Measurements from ENCODE around the gene ACAD10. TPM values are rescaled to one million over a fixed set of nuclear protein-coding genes. Genes with fewer than 3 reads are reported as not detected.
A peak's percentile ranks its signal among the peaks of the same experiment; 100 is the strongest.

ACAD10 gene
- total RNA-seq, 1 experiment from 2014 or later, result 29.1 TPM

DNA sequence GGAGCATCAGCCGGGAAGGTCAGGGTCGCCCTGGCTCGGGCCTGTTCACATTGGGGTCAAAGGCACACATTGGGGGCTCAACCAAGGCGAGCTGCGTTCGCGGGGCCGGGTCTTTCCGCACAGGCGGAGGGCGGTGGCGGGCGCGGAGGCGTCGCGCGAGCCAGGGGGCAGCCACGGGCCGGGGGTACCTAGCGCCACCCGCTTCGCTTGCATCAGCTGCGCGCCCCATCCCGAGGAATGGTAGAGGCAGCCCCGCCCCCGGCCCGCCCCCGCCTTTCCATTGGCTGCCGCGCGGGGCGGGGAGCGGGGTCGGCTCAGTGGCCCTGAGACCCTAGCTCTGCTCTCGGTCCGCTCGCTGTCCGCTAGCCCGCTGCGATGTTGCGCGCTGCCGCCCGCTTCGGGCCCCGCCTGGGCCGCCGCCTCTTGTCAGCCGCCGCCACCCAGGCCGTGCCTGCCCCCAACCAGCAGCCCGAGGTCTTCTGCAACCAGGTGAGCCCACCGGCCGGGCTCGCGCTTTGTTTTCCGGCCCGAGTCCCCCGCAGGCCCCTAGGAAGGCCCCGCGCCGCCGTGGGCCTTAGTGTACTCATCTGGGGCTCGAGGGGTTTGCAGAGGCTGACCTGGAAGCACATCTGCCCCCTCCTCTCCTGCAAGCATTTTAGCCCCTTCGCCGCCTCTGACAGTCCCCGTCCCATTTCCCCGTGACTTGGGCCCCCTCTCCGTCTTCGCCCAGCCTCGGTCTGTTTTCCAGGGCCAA lies 80.9 kb downstream of the ACAD10 start, which contains the start of gene ALDH2 (continued):
- TF ChIP-seq, protein P1, sequence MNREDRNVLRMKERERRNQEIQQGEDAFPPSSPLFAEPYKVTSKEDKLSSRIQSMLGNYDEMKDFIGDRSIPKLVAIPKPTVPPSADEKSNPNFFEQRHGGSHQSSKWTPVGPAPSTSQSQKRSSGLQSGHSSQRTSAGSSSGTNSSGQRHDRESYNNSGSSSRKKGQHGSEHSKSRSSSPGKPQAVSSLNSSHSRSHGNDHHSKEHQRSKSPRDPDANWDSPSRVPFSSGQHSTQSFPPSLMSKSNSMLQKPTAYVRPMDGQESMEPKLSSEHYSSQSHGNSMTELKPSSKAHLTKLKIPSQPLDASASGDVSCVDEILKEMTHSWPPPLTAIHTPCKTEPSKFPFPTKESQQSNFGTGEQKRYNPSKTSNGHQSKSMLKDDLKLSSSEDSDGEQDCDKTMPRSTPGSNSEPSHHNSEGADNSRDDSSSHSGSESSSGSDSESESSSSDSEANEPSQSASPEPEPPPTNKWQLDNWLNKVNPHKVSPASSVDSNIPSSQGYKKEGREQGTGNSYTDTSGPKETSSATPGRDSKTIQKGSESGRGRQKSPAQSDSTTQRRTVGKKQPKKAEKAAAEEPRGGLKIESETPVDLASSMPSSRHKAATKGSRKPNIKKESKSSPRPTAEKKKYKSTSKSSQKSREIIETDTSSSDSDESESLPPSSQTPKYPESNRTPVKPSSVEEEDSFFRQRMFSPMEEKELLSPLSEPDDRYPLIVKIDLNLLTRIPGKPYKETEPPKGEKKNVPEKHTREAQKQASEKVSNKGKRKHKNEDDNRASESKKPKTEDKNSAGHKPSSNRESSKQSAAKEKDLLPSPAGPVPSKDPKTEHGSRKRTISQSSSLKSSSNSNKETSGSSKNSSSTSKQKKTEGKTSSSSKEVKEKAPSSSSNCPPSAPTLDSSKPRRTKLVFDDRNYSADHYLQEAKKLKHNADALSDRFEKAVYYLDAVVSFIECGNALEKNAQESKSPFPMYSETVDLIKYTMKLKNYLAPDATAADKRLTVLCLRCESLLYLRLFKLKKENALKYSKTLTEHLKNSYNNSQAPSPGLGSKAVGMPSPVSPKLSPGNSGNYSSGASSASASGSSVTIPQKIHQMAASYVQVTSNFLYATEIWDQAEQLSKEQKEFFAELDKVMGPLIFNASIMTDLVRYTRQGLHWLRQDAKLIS (CRISPR knock-in tag; IDR thresholded peaks at IDR 0.05; ENCODE audit: borderline replicate concordance), result peak; percentile 49; the same call in 1 of the 2 replicates
- 0 out of 2 replicates have a peak, but pooled peaks have one; percentile 39 for TF ChIP-seq TP53 (CRISPR knock-in tag; IDR thresholded peaks at IDR 0.05)
- TF ChIP-seq FOXK1 (CRISPR knock-in tag; IDR thresholded peaks at IDR 0.05), result peak; percentile 35
- peak; percentile 61; the same call in 1 of the 2 replicates for TF ChIP-seq TEAD1 (CRISPR knock-in tag; IDR thresholded peaks at IDR 0.05)
- TF ChIP-seq ZNF423 (CRISPR knock-in tag; IDR thresholded peaks at IDR 0.05), result peak; percentile 86
- TF ChIP-seq, protein P2, sequence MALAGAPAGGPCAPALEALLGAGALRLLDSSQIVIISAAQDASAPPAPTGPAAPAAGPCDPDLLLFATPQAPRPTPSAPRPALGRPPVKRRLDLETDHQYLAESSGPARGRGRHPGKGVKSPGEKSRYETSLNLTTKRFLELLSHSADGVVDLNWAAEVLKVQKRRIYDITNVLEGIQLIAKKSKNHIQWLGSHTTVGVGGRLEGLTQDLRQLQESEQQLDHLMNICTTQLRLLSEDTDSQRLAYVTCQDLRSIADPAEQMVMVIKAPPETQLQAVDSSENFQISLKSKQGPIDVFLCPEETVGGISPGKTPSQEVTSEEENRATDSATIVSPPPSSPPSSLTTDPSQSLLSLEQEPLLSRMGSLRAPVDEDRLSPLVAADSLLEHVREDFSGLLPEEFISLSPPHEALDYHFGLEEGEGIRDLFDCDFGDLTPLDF (CRISPR knock-in tag; IDR thresholded peaks at IDR 0.05), result peak; percentile 82; the same call in 1 of the 2 replicates
- 0 out of 2 replicates have a peak, but pooled peaks have one; percentile 44 for TF ChIP-seq NR3C1 (CRISPR knock-in tag; conservative IDR thresholded peaks at IDR 0.05; ENCODE audit: low read depth)
- peak; percentile 58; the same call in 1 of the 2 replicates for TF ChIP-seq MYBL2 (CRISPR knock-in tag; IDR thresholded peaks at IDR 0.05)
- peak; percentile 99 for TF ChIP-seq GABPB1 (CRISPR knock-in tag; IDR thresholded peaks at IDR 0.05)
- TF ChIP-seq FOXP1 (CRISPR knock-in tag; IDR thresholded peaks at IDR 0.05; ENCODE audit: borderline replicate concordance), result no peak
- TF ChIP-seq, protein P3, sequence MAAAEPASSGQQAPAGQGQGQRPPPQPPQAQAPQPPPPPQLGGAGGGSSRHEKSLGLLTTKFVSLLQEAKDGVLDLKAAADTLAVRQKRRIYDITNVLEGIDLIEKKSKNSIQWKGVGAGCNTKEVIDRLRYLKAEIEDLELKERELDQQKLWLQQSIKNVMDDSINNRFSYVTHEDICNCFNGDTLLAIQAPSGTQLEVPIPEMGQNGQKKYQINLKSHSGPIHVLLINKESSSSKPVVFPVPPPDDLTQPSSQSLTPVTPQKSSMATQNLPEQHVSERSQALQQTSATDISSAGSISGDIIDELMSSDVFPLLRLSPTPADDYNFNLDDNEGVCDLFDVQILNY (CRISPR knock-in tag; IDR thresholded peaks at IDR 0.05), result peak; percentile 79
- TF ChIP-seq, protein P4, sequence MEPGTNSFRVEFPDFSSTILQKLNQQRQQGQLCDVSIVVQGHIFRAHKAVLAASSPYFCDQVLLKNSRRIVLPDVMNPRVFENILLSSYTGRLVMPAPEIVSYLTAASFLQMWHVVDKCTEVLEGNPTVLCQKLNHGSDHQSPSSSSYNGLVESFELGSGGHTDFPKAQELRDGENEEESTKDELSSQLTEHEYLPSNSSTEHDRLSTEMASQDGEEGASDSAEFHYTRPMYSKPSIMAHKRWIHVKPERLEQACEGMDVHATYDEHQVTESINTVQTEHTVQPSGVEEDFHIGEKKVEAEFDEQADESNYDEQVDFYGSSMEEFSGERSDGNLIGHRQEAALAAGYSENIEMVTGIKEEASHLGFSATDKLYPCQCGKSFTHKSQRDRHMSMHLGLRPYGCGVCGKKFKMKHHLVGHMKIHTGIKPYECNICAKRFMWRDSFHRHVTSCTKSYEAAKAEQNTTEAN (CRISPR knock-in tag; IDR thresholded peaks at IDR 0.05), result peak; percentile 64
- TF ChIP-seq, protein P5, sequence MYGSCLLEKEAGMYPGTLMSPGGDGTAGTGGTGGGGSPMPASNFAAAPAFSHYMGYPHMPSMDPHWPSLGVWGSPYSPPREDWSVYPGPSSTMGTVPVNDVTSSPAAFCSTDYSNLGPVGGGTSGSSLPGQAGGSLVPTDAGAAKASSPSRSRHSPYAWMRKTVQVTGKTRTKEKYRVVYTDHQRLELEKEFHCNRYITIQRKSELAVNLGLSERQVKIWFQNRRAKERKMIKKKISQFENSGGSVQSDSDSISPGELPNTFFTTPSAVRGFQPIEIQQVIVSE (CRISPR knock-in tag; IDR thresholded peaks at IDR 0.05; ENCODE audit: borderline replicate concordance), result no peak
- TF ChIP-seq ZNF138 (CRISPR knock-in tag; conservative IDR thresholded peaks at IDR 0.05), result no peak
- TF ChIP-seq, protein P6, sequence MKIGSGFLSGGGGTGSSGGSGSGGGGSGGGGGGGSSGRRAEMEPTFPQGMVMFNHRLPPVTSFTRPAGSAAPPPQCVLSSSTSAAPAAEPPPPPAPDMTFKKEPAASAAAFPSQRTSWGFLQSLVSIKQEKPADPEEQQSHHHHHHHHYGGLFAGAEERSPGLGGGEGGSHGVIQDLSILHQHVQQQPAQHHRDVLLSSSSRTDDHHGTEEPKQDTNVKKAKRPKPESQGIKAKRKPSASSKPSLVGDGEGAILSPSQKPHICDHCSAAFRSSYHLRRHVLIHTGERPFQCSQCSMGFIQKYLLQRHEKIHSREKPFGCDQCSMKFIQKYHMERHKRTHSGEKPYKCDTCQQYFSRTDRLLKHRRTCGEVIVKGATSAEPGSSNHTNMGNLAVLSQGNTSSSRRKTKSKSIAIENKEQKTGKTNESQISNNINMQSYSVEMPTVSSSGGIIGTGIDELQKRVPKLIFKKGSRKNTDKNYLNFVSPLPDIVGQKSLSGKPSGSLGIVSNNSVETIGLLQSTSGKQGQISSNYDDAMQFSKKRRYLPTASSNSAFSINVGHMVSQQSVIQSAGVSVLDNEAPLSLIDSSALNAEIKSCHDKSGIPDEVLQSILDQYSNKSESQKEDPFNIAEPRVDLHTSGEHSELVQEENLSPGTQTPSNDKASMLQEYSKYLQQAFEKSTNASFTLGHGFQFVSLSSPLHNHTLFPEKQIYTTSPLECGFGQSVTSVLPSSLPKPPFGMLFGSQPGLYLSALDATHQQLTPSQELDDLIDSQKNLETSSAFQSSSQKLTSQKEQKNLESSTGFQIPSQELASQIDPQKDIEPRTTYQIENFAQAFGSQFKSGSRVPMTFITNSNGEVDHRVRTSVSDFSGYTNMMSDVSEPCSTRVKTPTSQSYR (CRISPR knock-in tag; IDR thresholded peaks at IDR 0.05), result peak; percentile 56; the same call in 1 of the 2 replicates
- TF ChIP-seq, protein P7, sequence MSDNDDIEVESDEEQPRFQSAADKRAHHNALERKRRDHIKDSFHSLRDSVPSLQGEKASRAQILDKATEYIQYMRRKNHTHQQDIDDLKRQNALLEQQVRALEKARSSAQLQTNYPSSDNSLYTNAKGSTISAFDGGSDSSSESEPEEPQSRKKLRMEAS (CRISPR knock-in tag; IDR thresholded peaks at IDR 0.05), result peak; percentile 90
- no peak for TF ChIP-seq ZNF121 (CRISPR knock-in tag; IDR thresholded peaks at IDR 0.05)
- TF ChIP-seq MXD4 (CRISPR knock-in tag; IDR thresholded peaks at IDR 0.05; ENCODE audit: borderline replicate concordance), result no peak
- TF ChIP-seq TCF7 (CRISPR knock-in tag; IDR thresholded peaks at IDR 0.05; ENCODE audit: low read depth), result no peak
- TF ChIP-seq, protein P8, sequence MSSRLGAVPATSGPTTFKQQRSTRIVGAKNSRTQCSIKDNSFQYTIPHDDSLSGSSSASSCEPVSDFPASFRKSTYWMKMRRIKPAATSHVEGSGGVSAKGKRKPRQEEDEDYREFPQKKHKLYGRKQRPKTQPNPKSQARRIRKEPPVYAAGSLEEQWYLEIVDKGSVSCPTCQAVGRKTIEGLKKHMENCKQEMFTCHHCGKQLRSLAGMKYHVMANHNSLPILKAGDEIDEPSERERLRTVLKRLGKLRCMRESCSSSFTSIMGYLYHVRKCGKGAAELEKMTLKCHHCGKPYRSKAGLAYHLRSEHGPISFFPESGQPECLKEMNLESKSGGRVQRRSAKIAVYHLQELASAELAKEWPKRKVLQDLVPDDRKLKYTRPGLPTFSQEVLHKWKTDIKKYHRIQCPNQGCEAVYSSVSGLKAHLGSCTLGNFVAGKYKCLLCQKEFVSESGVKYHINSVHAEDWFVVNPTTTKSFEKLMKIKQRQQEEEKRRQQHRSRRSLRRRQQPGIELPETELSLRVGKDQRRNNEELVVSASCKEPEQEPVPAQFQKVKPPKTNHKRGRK (CRISPR knock-in tag; IDR thresholded peaks at IDR 0.05; ENCODE audit: borderline replicate concordance), result no peak
- TF ChIP-seq SP1 (CRISPR knock-in tag; conservative IDR thresholded peaks at IDR 0.05), result peak; percentile 92; the same call in 1 of the 2 replicates
- TF ChIP-seq SMAD4 (CRISPR knock-in tag; IDR thresholded peaks at IDR 0.05), result no peak
- no peak for TF ChIP-seq PRRX2 (CRISPR knock-in tag; IDR thresholded peaks at IDR 0.05)
- no peak for TF ChIP-seq FOXJ3 (CRISPR knock-in tag; IDR thresholded peaks at IDR 0.05; ENCODE audit: borderline replicate concordance)
- 0 out of 2 replicates have a peak, but pooled peaks have one; percentile 52 for TF ChIP-seq ELF4 (CRISPR knock-in tag; IDR thresholded peaks at IDR 0.05; ENCODE audit: low read depth)
- peak; percentile 78 for TF ChIP-seq NFYB (CRISPR knock-in tag; conservative IDR thresholded peaks at IDR 0.05; ENCODE audit: low read depth)
